BE2C (cell line): ENCODE measurements around the gene DUS4L.
"Not testable (repeated sequence)": the region's sequence is repeated elsewhere in the genome, so short reads cannot be mapped to it uniquely, and the experiment has no call there.

Experiments
- DNase-seq: peaks from one replicate; pipeline ENCODE4 v3.0.0-alpha.2; 2020
- H3K27me3 ChIP-seq: fragments of 250-450 bp; sonication (Bioruptor Pico); 2 replicates; pipeline ENCODE4 v1.5.1; 2020; ENCODE audit warnings: mild to moderate bottlenecking
- H3K36me3 ChIP-seq: fragments of 250-450 bp; sonication (Bioruptor Pico); 2 replicates; pipeline ENCODE4 v1.5.1; 2020; ENCODE audit warnings: mild to moderate bottlenecking
- H3K4me1 ChIP-seq: fragments of 250-450 bp; sonication (Bioruptor Pico); 2 replicates; pipeline ENCODE4 v1.5.1; 2020
- H3K4me3 ChIP-seq: 2 replicates; pipeline ENCODE4 v1.5.1; 2011; ENCODE audit warnings: low read depth, low read length
- H3K9me3 ChIP-seq: fragments of 250-450 bp; sonication (Bioruptor Pico); 2 replicates; pipeline ENCODE4 v1.5.1; 2020
- CTCF ChIP-seq: IDR thresholded peaks from 2 replicates; pipeline ENCODE4 v1.5.1; 2012; ENCODE audit warnings: mild to moderate bottlenecking, low read depth, low read length

The DUS4L gene

GRCh38 chr7:107534139-107534538 lies 29.6 kb upstream of the DUS4L start:
- no peak for TF ChIP-seq CTCF
- Histone ChIP-seq H3K36me3 (no peaks in the 10 kb centered on the region), H3K4me1 (no peaks in the 10 kb centered on the region), H3K9me3 (no peaks in the 10 kb centered on the region), H3K27me3 (no peaks in the 10 kb centered on the region), H3K4me3 (no peak overlapping the region)
- no peak for DNase-seq

- H3K4me1 ChIP-seq, H3K27me3 ChIP-seq, H3K9me3 ChIP-seq, DNase-seq, H3K36me3 ChIP-seq, H3K4me3 ChIP-seq: not testable (repeated sequence)
These were observed 26.5 kb upstream of the DUS4L start for GRCh38 chr7:107537228-107537627.

GRCh38 chr7:107538001-107538400 lies 25.8 kb upstream of the DUS4L start:
- Histone ChIP-seq H3K4me1 (peaks cover 5% of the 10 kb centered on the region), H3K27me3 (no peaks in the 10 kb centered on the region), H3K9me3 (no peaks in the 10 kb centered on the region), H3K36me3 (no peaks in the 10 kb centered on the region), H3K4me3 (no peak overlapping the region)
- TF ChIP-seq CTCF = no peak
- no peak for DNase-seq

GRCh38 chr7:107543338-107543993 lies 20.3 kb upstream of the DUS4L start:
- Histone ChIP-seq H3K36me3 (peaks cover 14% of the 10 kb centered on the region; the same call in 1 of the 2 replicates), H3K9me3 (no peaks in the 10 kb centered on the region), H3K4me3 (no peak overlapping the region), H3K4me1 (peaks cover 5% of the 10 kb centered on the region), H3K27me3 (no peaks in the 10 kb centered on the region)
- TF ChIP-seq CTCF = no peak
- DNase-seq = no peak

GRCh38 chr7:107544848-107545591 lies 18.8 kb upstream of the DUS4L start:
- Histone ChIP-seq H3K4me1 (peaks cover 2% of the 10 kb centered on the region), H3K4me3 (no peak overlapping the region), H3K36me3 (peaks cover 14% of the 10 kb centered on the region; the same call in 1 of the 2 replicates), H3K27me3 (no peaks in the 10 kb centered on the region), H3K9me3 (no peaks in the 10 kb centered on the region)
- TF ChIP-seq CTCF = no peak
- DNase-seq = no peak

- Histone ChIP-seq H3K4me3 (no peak overlapping the region), H3K9me3 (no peaks in the 10 kb centered on the region), H3K4me1 (no peaks in the 10 kb centered on the region), H3K27me3 (no peaks in the 10 kb centered on the region), H3K36me3 (peaks cover under 1% of the 10 kb centered on the region)
- no peak for DNase-seq
- no peak for TF ChIP-seq CTCF
These were observed 11.8 kb upstream of the DUS4L start for GRCh38 chr7:107551936-107552335.
